22Rv1 (cell line): ENCODE data around the gene RAB17.

Source experiments
- H3K27ac ChIP-seq: fragments of 450-650 bp; 2 replicates; pipeline ENCODE4 v1.5.1; 2017
- ZFX ChIP-seq: fragments of 450-650 bp; IDR thresholded peaks from 2 replicates; pipeline ENCODE4 v1.6.1; 2017; ENCODE audit warnings: antibody characterized with exemption, borderline replicate concordance
- TF ChIP-seq, protein P1 (sequence below): fragments of 450-650 bp; IDR thresholded peaks from 2 replicates; pipeline ENCODE4 v1.5.1; 2017; ENCODE audit warnings: mild to moderate bottlenecking

Gene RAB17

DNA sequence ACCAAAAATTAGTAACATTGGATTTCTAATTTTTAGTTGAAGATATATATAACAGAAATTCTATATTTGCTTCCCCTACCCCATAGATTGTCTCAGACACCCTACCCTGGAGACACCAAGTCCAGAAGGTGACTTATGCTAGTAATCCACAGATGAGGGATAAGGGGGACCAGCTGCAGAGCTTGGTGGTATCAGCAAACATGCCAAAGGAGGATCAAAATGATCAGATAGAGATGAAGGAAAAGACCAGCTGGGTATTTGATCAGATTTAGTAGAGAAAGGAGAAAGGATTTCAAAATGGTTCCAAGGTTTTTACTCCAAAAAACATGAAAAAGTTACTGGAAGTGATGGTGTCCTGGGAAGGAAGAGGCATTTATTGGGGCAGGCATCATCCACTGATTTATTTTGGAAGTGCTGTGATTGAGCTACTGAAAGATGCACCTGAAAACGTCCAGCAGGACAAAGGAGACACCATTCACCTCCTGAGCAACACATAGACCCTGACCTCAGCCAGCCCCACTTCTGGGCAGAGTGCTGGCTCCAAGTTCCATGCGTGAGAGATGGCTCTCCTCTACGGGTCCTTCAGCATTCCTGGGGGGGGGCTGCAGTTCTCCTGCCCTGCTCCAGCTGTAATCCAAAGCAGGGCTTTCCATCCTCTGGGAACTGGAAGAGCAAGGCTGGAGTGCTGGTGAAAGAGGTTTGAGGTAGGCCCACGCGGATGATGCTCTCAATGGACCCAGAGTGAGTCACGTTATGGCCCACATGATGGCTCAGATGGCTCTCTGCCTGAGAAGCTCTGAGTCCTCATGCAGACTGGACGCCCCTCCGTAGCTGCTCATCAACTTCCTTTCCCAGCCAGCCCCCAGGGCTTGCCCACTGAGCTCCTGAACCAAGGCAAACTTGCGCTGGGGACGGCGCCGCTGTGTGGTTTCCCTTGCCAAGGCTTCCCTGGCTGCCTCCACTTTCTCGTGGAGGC lies 33.2 kb upstream of the RAB17 start:
- H3K27ac ChIP-seq, result no peak overlapping the region
- TF ChIP-seq, protein P1, sequence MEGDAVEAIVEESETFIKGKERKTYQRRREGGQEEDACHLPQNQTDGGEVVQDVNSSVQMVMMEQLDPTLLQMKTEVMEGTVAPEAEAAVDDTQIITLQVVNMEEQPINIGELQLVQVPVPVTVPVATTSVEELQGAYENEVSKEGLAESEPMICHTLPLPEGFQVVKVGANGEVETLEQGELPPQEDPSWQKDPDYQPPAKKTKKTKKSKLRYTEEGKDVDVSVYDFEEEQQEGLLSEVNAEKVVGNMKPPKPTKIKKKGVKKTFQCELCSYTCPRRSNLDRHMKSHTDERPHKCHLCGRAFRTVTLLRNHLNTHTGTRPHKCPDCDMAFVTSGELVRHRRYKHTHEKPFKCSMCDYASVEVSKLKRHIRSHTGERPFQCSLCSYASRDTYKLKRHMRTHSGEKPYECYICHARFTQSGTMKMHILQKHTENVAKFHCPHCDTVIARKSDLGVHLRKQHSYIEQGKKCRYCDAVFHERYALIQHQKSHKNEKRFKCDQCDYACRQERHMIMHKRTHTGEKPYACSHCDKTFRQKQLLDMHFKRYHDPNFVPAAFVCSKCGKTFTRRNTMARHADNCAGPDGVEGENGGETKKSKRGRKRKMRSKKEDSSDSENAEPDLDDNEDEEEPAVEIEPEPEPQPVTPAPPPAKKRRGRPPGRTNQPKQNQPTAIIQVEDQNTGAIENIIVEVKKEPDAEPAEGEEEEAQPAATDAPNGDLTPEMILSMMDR, result no peak
- no peak for TF ChIP-seq ZFX

DNA sequence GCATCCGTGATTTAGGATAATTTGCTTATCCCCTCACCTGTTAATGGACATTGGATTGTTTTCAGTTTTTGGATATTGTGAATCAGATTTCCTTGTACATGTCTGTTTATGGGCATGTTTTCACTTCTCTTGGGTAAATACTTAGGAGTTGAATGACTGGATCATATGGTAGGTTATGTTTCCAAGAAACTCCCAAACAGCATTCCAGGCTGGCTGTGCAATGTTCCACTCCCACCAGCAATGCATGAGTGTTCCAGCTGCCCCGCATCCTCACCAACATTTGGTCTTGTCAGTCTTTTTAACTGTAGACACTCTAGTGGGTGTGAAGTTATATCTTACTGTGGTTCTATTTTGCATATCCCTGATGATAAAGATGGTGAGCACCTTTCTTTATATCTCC lies 27.9 kb upstream of the RAB17 start:
- H3K27ac ChIP-seq, result no peak overlapping the region
- TF ChIP-seq, protein P1, result no peak
- TF ChIP-seq ZFX, result no peak

DNA sequence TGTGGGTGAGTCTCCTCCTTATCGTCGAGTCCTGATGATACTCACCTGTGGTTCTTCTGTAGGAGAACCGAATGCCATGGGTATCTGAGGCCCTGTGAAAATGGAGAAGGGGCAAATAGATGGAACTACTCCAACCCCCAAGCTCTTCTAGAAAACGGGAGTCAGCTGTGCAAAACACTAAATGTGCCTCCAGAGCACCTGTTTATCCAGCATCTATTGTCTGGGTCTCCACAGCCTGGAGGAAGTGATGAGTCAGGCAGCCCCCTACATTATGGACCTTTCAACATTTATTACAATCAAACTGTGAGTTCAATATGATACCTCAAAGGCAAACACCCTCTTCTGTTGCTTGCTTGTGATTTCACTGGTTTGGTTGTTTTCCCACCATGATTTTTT lies 27.1 kb upstream of the RAB17 start:
- TF ChIP-seq, protein P1, result no peak
- no peak for TF ChIP-seq ZFX
- no peak overlapping the region for H3K27ac ChIP-seq

DNA sequence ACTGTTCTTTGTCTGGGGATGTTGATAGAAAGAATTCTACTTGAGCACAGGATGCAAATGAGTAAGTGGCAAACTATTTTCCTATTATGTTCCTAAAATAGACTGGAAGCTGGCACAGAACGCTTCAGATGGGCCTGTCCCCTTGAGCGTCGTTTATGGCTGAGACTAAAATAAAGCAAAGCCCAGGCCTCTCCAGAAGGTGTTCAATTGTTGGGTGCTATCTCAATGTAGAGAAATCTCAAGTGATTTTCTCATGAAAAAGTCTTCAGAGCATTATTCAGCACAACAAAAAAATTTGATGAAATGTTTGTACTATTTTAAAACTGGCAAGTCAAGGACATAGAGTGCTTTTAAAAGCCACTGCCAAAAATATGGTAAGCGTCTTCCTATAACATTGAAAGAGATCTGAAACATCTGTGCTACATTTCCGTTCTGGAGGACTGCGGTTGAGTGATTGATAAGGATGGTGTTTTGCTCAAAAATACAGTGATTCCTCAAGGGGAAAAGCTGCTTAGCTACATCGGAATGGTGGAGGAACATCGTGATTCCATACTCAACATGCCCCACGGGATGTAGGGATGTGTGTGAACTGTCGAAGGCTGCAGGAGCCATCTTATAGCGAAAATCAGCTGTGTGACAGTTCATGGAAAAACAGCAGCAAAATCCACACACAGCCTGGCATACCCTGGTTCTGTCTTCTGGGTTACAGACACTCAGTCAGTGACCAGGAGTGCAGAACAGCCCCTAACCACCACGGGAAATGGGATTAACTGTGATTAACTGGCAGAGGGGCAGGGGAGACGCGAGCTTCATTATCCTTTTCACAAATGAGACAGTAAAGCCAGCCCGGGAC lies 26.4 kb upstream of the RAB17 start:
- no peak for TF ChIP-seq ZFX
- TF ChIP-seq, protein P1, result no peak
- H3K27ac ChIP-seq, result no peak overlapping the region

DNA sequence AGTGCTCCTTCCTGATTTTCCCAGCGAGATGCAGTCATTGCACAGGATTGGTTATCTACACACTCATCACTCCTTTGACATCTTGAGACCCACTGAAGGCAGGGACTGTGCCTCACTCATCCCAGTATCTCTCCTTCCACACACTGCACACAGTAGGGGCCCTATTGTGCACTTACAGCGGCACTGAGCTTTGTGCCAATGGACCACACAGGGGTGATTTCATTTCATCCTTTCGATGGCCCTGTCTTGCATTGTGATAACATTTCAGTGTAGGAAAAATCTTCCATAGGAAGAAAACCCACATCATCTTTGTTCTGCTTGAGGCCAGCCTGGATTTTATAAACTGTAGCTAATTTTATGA lies 25.8 kb upstream of the RAB17 start:
- TF ChIP-seq, protein P1, result no peak
- TF ChIP-seq ZFX, result no peak
- no peak overlapping the region for H3K27ac ChIP-seq

DNA sequence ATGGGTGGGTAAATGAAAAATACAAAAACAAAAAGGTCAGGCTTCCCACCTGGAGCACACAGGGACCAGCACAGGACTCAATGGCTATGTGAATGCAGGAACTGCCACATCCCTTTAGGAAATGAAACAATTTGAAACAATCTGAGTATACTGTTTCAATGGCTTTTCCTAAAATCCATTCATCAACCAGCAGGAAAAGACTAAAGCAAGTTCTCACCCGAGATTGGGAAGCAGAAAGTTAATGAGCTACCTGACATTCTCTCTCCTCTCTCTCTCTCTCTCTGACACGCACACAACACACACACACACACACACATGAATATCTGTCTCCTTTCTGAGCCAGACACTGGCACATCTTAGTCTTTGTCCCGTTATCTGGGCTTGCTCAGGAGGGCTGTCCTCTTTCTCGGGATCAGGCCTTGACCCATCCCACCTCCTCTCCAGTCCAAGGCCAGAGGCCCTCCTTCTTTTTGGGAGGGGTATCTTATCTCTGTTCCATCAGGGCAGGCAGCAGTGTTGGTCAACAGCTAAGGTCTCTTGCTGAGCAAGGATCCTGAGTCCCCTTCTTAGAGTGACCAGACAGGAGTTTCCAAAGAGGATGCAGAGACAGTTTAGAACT lies 25.2 kb upstream of the RAB17 start:
- H3K27ac ChIP-seq, result no peak overlapping the region
- TF ChIP-seq, protein P1, result no peak
- no peak for TF ChIP-seq ZFX
